A549 (cell line): ENCODE results near the gene COLEC12. TPM values are rescaled to one million over a fixed set of nuclear protein-coding genes. Genes with fewer than 3 reads are reported as not detected.

Experiments used
- ATAC-seq, 2 experiments: fragments of 200-7000 bp in 1 of 2; fragments of >200 bp in 1 of 2; cut with Nextera tagmentation in 1 of 2; cut with Tn5 transposase in 1 of 2; 3 replicates each; pipeline versions ENCODE4 v1.8.0 to v1.9.1; 2018 to 2020; ENCODE audit warnings: mild to moderate bottlenecking in 1 of 2, moderate library complexity in 1 of 2
- CTCF ChIA-PET: fragments of 300-600 bp; sonication (Branson Sonifier 250); formaldehyde crosslinking; extraction: SDS; loops from one replicate; lab custom pipeline; 2021; ENCODE audit warnings: antibody characterized with exemption, inconsistent platforms; lab: Yijun Ruan, JAX
- POLR2A ChIA-PET: fragments of 350-600 bp; formaldehyde crosslinking; extraction: SDS; loops from one replicate; lab custom pipeline; 2021; ENCODE audit warnings: antibody characterized with exemption, inconsistent platforms; lab: Yijun Ruan, JAX
- DNase-seq, 2 experiments: peaks; one replicate each; pipeline versions ENCODE4 v3.0.0 to v3.0.0-alpha.2; 2011 to 2016; ENCODE audit warnings: low read depth in 1 of 2, low spot score in 1 of 2
- FAIRE-seq: peaks from 2 replicates; lab custom pipeline; 2011; peaks lifted over from hg19 to GRCh38; lab: Jason Lieb, UNC
- H3K27ac ChIP-seq, 2 experiments: fragments of >200 bp; sonication (Bioruptor Twin); formaldehyde crosslinking; 3 replicates each; pipeline ENCODE4 v1.5.1; 2016 to 2017
- H3K4me1 ChIP-seq: fragments of >200 bp; sonication (Bioruptor Twin); formaldehyde crosslinking; 3 replicates; pipeline ENCODE4 v1.6.1; 2016
- H3K4me2 ChIP-seq: fragments of >200 bp; sonication (Bioruptor Twin); formaldehyde crosslinking; 3 replicates; pipeline ENCODE4 v1.6.1; 2016
- H3K4me3 ChIP-seq: fragments of >200 bp; sonication (Bioruptor Twin); formaldehyde crosslinking; 3 replicates; pipeline ENCODE4 v1.5.1; 2016
- H3K9me3 ChIP-seq: fragments of >200 bp; sonication (Bioruptor Twin); formaldehyde crosslinking; 3 replicates; pipeline ENCODE4 v1.6.1; 2016
- BHLHE40 ChIP-seq: IDR thresholded peaks from 2 replicates; pipeline ENCODE4 v1.6.1; 2012; ENCODE audit warnings: low read depth, low read length, inconsistent platforms
- EHF ChIP-seq: fragments of 250-450 bp; sonication (Bioruptor Pico); IDR thresholded peaks from 2 replicates; pipeline ENCODE4 v1.5.0; 2020; ENCODE audit warnings: mild to moderate bottlenecking
- FOXS1 ChIP-seq: fragments of 250-450 bp; sonication (Bioruptor Pico); IDR thresholded peaks from 2 replicates; pipeline ENCODE4 v1.5.0; 2020; ENCODE audit warnings: mild to moderate bottlenecking, moderate library complexity
- HDAC2 ChIP-seq: fragments of 200-600 bp; sonication (generic); IDR thresholded peaks from 2 replicates; pipeline ENCODE4 v1.6.1; 2016
- HEYL ChIP-seq: fragments of 250-450 bp; sonication (Bioruptor Pico); IDR thresholded peaks from 2 replicates; pipeline ENCODE4 v1.8.0; 2021; ENCODE audit warnings: mild to moderate bottlenecking, moderate library complexity
- HOXB5 ChIP-seq: fragments of 250-450 bp; sonication (Bioruptor Pico); IDR thresholded peaks from 2 replicates; pipeline ENCODE4 v1.5.0; 2020; ENCODE audit warnings: mild to moderate bottlenecking, moderate library complexity
- JUN ChIP-seq, 2 experiments: fragments of >200 bp; sonication (Bioruptor Twin); formaldehyde crosslinking; IDR thresholded peaks; 2 replicates in 1 of 2; 3 replicates in 1 of 2; pipeline ENCODE4 v1.6.1; 2016 to 2017
- JUNB ChIP-seq: fragments of >200 bp; sonication (Bioruptor Twin); formaldehyde crosslinking; IDR thresholded peaks from 2 replicates; pipeline ENCODE4 v1.6.1; 2016
- MAZ ChIP-seq: fragments of 150-350 bp; IDR thresholded peaks from 2 replicates; pipeline ENCODE4 v1.6.1; 2014; ENCODE audit warnings: antibody characterized with exemption, low read depth, low read length, borderline replicate concordance
- NFE2L2 ChIP-seq: fragments of 150-350 bp; conservative IDR thresholded peaks from 2 replicates; pipeline ENCODE4 v1.6.1; 2014; ENCODE audit warnings: low read length
- NPAS2 ChIP-seq: fragments of 250-450 bp; sonication (Bioruptor Pico); IDR thresholded peaks from 2 replicates; pipeline ENCODE4 v1.8.0; 2022; ENCODE audit warnings: mild to moderate bottlenecking, moderate library complexity, borderline replicate concordance
- NR3C1 ChIP-seq: fragments of >200 bp; sonication (Bioruptor Twin); formaldehyde crosslinking; IDR thresholded peaks from 3 replicates; pipeline ENCODE4 v1.6.1; 2017
- RAD21 ChIP-seq, 2 experiments: fragments of >200 bp in 1 of 2; sonication (Bioruptor Twin) in 1 of 2; formaldehyde crosslinking in 1 of 2; IDR thresholded peaks in 1 of 2; conservative IDR thresholded peaks in 1 of 2; 2 replicates in 1 of 2; 3 replicates in 1 of 2; pipeline ENCODE4 v1.6.1; 2012 to 2018; ENCODE audit warnings: inconsistent platforms in 1 of 2
- RARB ChIP-seq: fragments of 250-450 bp; sonication (Bioruptor Pico); IDR thresholded peaks from 2 replicates; pipeline ENCODE4 v1.8.0; 2021; ENCODE audit warnings: mild to moderate bottlenecking, moderate library complexity
- RFX5 ChIP-seq: fragments of 450-650 bp; IDR thresholded peaks from 2 replicates; pipeline ENCODE4 v1.7.1; 2014; ENCODE audit warnings: antibody characterized with exemption, mild to moderate bottlenecking, moderate library complexity
- WGBS: methylation state at CpG from one replicate; pipeline ENCODE4 v1.1.6; 2017; ENCODE audit errors: missing lambda C conversion rate; 5-methylcytosine and 5-hydroxymethylcytosine counted together
- polyA plus RNA-seq, 4 experiments: library from polyadenylated mRNA; depleted of rRNA in 3 of 4; stranded (reverse); fragments of >200 nt; fragmentation: RNase III in 1 of 4; extraction: RNeasy Plus Mini Kit Qiagen cat#74134 plus additional on column Dnase treatment in 1 of 4; gene quantifications; 2 replicates in 3 of 4; 3 replicates in 1 of 4; pipeline ENCODE4 v1.2.3, GENCODE V29; 2011 to 2017
- TF ChIP-seq, protein P1 (sequence below): fragments of 200-600 bp; sonication (generic); IDR thresholded peaks from 2 replicates; pipeline ENCODE4 v1.6.1; 2016; ENCODE audit warnings: antibody characterized with exemption, mild to moderate bottlenecking, moderate library complexity
- TF ChIP-seq, protein P2 (sequence below): fragments of 450-650 bp; IDR thresholded peaks from 2 replicates; pipeline ENCODE4 v1.6.1; 2014; ENCODE audit warnings: antibody characterized with exemption

Gene COLEC12
- polyA plus RNA-seq, 2 of the 4 experiments (the other 2 are of a cell fraction) = 0.01 TPM; not detected in 1

DNA sequence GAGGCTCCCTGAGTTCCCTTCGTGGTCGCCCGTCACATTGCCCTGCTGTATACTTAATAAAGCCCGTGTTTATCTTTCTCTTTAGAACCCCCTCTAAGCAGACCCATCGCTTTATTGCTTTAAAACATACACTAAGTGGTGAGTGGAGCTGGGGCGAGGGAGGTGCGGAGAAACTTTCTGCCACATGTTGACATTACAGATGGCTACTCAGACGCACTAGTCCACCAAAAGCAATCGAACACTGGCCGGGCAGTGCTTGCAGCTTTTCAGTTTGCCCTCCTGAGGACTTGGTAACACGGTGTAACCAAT is 859 bp upstream of the COLEC12 start (continued):
- TF ChIP-seq, protein P1, sequence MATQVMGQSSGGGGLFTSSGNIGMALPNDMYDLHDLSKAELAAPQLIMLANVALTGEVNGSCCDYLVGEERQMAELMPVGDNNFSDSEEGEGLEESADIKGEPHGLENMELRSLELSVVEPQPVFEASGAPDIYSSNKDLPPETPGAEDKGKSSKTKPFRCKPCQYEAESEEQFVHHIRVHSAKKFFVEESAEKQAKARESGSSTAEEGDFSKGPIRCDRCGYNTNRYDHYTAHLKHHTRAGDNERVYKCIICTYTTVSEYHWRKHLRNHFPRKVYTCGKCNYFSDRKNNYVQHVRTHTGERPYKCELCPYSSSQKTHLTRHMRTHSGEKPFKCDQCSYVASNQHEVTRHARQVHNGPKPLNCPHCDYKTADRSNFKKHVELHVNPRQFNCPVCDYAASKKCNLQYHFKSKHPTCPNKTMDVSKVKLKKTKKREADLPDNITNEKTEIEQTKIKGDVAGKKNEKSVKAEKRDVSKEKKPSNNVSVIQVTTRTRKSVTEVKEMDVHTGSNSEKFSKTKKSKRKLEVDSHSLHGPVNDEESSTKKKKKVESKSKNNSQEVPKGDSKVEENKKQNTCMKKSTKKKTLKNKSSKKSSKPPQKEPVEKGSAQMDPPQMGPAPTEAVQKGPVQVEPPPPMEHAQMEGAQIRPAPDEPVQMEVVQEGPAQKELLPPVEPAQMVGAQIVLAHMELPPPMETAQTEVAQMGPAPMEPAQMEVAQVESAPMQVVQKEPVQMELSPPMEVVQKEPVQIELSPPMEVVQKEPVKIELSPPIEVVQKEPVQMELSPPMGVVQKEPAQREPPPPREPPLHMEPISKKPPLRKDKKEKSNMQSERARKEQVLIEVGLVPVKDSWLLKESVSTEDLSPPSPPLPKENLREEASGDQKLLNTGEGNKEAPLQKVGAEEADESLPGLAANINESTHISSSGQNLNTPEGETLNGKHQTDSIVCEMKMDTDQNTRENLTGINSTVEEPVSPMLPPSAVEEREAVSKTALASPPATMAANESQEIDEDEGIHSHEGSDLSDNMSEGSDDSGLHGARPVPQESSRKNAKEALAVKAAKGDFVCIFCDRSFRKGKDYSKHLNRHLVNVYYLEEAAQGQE = no peak
- no peak for TF ChIP-seq MAZ
- no peak for TF ChIP-seq HOXB5
- no peak for TF ChIP-seq JUN (IDR thresholded peaks at IDR 0.05)
- no peak for TF ChIP-seq NFE2L2

DNA sequence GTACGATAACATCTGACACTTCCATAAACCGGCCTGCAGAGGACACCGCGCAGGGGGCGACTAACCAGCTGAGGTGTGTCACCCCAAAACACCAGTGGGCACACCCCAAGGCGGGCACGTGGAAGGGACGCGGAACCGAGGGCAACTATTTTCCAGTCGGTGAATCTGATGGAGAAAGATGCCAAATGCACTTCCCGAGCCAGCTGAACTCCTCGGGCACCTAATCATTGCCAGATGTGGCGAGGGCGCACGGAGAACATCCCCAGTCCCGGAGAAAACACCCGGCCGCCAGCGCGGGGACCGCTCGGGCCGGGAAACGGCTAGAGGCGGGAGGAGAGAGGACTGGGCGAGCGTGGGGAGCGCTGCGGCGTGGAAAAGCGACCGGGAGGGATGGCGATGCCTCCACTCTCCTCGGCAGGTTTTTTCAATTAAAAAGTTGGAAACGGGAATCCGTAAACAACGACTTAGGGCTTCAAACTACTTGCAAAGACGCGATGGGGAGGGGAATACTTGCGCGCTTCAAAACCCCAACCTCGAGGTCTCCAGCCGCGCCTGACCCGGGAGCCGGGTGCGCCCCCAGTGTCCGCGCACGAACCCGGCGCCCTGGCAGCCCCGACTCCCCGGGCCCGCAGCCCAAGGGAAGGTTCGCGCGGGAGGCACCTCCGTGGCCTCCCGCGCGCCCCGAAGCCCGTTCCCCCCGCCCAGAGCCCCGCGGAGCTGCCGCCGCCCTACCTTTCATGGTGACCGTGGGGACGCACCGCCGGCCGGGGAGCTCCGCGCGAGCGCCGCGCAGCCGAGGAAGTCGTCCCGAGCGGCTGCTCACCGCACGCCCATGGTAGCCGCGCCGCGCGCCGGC is 497 bp downstream of the COLEC12 start:
- FAIRE-seq (no peak), ATAC-seq (peak; percentile 36 to 57; a peak in 4 of 6 replicates), DNase-seq (peak in 1 of 2 experiments; percentile 19)
- WGBS = 8% methylated on average over 16 of the region's 93 CpGs
- Histone ChIP-seq H3K9me3 (no peaks in the 10 kb centered on the region), H3K4me3 (peak overlapping the region; percentile 41), H3K4me2 (peak overlapping the region; percentile 81), H3K4me1 (peaks cover 8% of the 10 kb centered on the region; the same call in 1 of the 3 replicates), H3K27ac (no peak overlapping the region)
- ChIA-PET CTCF (interaction anchor here (0.7 kb wide), 1 partner anchor 9 kb away, joined by 3 read pairs; no protein-coding TSS in a partner anchor), POLR2A (no interaction called here)
- TF ChIP-seq HDAC2 (0 out of 2 replicates have a peak, but pooled peaks have one; percentile 35), FOXS1 (CRISPR knock-in tag) (no peak), RARB (CRISPR knock-in tag) (no peak), RAD21 (conservative IDR thresholded peaks at IDR 0.05 in 1 of 2, IDR thresholded peaks at IDR 0.05 in 1 of 2) (no peak), HEYL (CRISPR knock-in tag) (no peak), NFE2L2 (no peak), NR3C1 (no peak)
- TF ChIP-seq, protein P2, sequence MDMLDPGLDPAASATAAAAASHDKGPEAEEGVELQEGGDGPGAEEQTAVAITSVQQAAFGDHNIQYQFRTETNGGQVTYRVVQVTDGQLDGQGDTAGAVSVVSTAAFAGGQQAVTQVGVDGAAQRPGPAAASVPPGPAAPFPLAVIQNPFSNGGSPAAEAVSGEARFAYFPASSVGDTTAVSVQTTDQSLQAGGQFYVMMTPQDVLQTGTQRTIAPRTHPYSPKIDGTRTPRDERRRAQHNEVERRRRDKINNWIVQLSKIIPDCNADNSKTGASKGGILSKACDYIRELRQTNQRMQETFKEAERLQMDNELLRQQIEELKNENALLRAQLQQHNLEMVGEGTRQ = no peak

DNA sequence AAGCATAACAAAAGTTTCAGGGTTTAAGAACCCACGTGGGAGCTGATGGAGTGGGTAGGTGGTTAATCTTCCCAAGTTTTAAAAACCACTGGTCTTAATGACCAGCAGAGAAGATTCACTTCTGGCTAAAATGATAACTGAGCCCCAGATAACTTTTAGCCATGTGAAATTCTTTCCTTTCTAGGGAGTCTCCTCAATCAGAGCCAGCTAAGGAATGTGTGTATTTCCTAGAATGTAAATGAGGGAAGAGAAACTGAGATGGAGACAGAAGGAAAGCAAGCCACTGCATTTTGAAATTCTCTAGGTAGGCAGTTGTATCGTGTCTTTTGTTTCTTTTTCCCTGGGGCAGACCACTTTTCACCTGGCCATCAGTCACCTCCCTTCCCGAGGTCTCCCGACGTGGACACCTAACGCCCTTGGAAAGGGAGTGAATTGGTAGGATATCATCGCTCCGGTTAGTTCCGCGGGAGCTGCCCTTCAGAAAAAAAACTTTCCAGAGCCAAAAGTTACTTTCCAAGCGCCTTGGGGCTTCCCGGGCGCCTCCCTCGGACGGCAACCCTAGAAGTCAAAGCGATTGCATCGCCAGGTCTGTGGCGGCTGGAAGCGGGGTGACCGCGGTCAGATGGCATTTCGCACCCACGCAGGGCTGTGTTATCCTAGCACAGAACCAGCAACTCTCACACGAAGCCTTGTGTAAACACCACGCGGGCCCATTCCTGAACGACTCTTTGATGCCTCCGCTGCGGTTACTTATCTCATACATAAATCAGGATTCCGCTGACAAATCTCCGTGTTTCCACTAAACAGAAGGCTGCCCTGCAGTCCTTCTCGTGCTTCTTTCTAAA is 1.3 kb downstream of the COLEC12 start:
- 6% methylated on average over 29 of the region's 32 CpGs for WGBS
- CTCF ChIA-PET = interaction anchor here (0.7 kb wide), 1 partner anchor 8 kb away, joined by 3 read pairs; no protein-coding TSS in a partner anchor
- no peak for FAIRE-seq

More for the DNA sequence above, 1.3 kb downstream of the COLEC12 start:
- peak in 1 of 2 experiments; percentile 14 for DNase-seq
- TF ChIP-seq JUNB = no peak
- no peak for TF ChIP-seq BHLHE40
- TF ChIP-seq EHF (CRISPR knock-in tag) = no peak
- TF ChIP-seq HOXB5 = no peak
- no peak for TF ChIP-seq RFX5
- no peak for TF ChIP-seq NPAS2 (CRISPR knock-in tag)
- no peak for TF ChIP-seq HEYL (CRISPR knock-in tag)
- Histone ChIP-seq H3K27ac (no peak overlapping the region), H3K4me3 (peak overlapping the region; percentile 41), H3K4me1 (peaks cover 8% of the 10 kb centered on the region; the same call in 1 of the 3 replicates), H3K9me3 (no peaks in the 10 kb centered on the region), H3K4me2 (peak overlapping the region; percentile 81)
- POLR2A ChIA-PET = no interaction called here
- peak in 1 of 2 experiments; percentile 37; a peak in 3 of 6 replicates for ATAC-seq
